Umbilical cord (tissue), 2 donors: ENCODE data around the gene CA7. TPM values are rescaled to one million over a fixed set of nuclear protein-coding genes. Genes with fewer than 3 reads are reported as not detected.

Source experiments
- DNase-seq: peaks from one replicate; pipeline ENCODE4 v3.0.0-alpha.2; 2015; ENCODE audit warnings: low spot score
- total RNA-seq: library from RNA; depleted of rRNA; stranded (reverse); fragments of >200 nt; gene quantifications from one replicate; pipeline ENCODE4 v1.2.3, GENCODE V29; 2014; ENCODE audit warnings: low replicate concordance; ENCODE audit not compliant: insufficient read depth

Gene CA7
- total RNA-seq, 1 donor from 2014 or later, result not detected

- peak; percentile 90 for DNase-seq
These were observed 28.9 kb downstream of the CA7 start for GRCh38 chr16:66872943-66873684.

- no peak for DNase-seq
These were observed 29.5 kb downstream of the CA7 start for GRCh38 chr16:66873685-66874055.

GRCh38 chr16:66874079-66874775 is 30.0 kb downstream of the CA7 start:
- peak; percentile 34 for DNase-seq

GRCh38 chr16:66878067-66878466 is 33.9 kb downstream of the CA7 start:
- DNase-seq, result no peak

DNA sequence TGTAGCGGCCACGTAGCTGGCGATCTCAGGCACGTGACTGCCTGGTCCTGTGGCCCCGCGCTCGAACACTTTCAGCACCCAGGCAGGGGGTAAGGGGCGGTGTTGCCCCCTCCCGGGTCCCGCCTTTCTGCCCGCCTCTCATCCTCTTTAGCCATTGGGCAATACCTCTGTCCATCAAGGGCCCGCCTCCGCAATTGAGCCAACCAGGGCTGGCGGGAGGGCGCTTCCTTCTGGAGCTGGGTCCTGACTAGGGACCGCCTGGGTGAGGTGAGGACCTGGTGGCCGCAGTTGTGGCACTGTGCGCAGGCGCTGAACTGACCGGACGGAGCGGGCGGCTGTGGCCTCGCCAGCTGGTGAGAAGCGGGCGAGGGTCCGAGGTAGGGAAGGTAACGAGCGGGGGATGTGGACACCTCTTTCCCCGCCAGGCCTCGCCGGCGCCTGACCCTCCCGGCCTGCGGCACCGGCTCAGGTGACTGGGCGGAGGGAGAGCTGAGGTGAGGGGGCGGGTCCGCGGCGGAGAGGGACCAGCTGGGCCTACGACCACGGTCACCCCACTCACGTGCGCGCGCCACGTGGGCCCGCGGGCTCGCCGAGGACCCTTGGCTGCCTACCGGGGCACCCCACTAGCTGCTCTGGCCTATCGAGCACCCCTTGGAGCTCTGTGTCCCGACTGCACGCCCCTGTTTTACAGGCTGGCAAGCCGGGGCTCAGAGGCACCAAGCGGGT is 36.2 kb downstream of the CA7 start, which contains the start of gene PDP2:
PDP2 (plus strand) TSS at position 228 of the 726 bp plus-strand sequence. CDS start 3,770 bp downstream, outside the sequence.
- peak; percentile 97 for DNase-seq

DNA sequence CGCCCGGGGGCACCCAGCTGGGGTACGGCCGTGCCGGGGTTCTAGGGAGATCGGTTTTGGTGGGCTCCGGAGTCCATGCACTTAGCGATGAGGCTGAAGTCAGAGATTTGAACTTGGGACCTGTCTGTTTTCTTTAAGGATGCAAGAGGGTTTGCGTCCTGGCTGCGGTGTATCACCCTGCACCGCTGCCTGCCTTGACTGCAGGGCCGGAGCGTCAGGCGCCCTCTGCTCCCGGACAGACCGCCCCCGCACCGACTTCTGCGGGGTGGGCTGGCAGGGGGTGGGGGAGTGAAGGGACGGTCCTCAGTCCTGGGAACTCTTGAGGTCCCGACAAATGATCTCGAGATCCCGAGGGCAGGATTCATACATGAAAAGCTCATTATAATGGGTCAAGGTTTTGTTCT is 36.8 kb downstream of the CA7 start:
- DNase-seq, result no peak

DNA sequence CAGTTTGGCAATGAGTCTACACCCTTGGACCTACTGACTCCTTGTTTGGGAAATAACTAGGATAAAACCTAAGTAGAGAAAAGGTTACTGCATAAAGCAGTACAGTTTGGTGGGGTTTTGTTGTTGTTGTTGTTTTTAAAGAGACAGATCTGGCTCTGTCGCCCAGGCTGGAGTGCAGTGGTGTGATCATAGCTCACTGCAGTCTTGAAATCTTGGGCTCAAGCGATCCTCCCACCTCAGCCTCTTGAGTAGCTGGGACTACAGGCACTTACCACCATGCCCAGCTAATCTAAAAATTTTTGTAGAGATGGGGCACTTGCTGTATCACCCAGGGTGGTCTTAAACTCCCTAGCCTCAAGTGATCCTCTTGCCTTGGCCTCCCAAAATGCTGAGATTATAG is 37.3 kb downstream of the CA7 start:
- no peak for DNase-seq

DNA sequence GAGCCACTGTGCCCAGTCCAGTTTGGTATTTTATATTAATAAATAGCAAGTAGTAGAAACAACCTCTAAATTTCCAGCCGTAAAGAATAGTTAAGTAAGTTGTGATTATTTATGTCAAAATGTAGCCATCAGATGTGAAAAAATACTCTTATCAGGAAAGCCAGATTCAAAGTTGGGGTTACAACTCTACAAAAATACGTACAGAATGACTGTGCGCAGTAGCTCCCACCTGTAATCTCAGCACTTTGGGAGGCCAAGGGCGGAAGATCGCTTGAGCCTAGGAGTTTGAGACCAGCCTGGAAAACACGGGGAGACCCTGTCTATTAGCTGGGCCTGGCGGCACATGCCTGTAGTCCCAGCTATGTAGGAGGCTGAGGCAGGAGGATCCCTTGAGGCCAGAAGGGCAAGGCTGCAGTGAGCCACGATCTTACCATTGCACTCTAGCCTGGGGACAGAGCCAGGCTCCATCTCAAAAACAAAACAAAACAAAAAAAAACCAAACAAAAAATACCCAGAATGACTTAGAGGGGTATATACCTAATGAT is 37.8 kb downstream of the CA7 start:
- DNase-seq, result no peak

- no peak for DNase-seq
These were observed 38.5 kb downstream of the CA7 start for GRCh38 chr16:66882702-66883101.

DNA sequence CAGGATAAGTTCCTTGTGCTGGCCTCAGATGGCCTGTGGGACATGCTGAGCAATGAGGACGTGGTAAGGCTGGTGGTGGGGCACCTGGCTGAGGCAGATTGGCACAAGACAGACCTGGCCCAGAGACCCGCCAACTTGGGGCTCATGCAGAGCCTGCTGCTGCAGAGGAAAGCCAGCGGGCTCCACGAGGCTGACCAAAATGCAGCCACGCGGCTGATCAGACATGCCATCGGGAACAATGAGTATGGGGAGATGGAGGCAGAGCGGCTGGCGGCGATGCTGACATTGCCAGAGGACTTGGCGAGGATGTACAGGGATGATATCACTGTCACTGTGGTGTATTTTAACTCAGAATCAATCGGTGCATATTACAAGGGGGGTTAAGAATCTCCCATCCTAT is 41.3 kb downstream of the CA7 start:
- no peak for DNase-seq

DNA sequence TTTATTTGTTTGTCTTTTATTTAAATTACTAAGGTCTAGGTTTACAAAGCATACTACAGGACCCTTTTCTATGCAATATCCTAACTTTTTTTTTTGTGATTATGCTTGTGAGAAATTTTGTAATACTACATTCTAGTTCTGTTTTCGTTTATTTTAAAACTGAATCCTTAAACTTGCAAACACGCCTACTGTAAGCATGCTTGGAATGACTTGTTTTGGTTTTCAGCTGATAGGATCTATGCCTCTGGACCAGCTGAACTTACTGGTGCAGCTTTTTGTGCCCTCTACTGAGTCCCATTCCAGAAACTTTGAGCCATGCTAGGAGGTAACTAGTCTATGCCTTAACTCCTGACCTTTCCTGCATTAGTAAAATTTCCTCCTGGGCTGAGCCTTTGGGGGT is 42.1 kb downstream of the CA7 start:
- DNase-seq, result no peak

DNA sequence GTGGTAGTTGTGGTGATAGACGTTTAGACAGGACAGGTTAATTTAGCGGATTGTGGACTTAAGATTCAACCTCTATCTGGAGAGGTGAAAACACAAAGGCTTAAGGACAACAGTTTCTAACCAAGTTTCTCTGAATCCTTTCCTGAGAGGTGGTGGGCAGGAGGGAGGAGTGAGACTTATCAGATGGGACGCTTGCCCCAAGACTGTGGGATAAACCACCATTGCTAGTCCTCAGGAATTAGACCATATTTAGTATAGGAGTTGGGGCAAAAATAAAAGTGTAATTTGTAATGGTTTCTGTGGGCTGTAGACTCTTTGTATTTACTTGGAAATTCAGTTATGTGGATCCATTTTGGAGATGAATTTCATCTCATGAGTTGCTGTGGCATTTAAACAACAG is 42.7 kb downstream of the CA7 start:
- DNase-seq, result no peak

DNA sequence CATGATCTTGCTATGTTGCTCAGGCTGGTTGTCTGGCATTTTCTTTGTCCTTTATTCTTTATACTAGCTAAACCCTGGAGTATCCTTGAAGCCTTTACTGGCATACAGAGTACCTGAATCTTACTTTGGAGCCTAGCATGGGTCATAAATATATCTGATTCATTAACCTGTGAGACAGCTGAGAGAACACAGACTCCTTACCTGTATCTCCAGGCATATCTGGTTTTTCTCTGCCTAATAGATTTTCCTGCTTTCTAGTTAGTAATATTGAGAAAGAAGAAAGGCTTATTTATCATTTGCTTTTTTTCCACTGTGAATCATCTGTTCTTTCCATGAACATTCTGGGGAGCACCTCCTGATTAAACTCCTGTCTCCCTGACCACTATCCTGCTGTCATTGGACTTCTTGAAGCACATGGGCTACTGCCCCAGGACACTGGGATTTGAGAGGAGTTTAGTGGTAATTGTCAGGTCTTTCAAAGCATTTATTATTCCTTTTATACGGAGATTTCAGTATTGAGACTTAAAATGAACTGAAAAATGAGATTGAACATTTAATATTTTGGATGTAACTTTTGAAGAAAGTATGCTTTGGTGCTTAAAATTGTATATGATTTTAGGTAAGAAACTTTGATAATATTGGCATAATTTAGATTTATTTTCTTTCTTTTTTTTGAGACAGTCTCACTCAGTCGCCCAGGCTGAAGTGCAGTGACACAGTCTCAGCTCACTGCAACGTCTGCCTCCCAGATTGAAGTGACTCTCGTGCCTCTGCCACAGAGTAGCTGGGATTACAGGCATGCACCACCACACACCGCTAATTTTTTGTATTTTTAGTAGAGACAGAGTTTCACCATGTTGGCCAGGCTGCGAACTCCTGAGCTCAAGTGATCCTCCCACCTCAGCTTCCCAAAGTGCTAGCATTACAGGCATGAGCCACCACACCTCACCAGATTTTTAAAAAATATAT is 44.7 kb downstream of the CA7 start:
- peak; percentile 60 for DNase-seq

DNA sequence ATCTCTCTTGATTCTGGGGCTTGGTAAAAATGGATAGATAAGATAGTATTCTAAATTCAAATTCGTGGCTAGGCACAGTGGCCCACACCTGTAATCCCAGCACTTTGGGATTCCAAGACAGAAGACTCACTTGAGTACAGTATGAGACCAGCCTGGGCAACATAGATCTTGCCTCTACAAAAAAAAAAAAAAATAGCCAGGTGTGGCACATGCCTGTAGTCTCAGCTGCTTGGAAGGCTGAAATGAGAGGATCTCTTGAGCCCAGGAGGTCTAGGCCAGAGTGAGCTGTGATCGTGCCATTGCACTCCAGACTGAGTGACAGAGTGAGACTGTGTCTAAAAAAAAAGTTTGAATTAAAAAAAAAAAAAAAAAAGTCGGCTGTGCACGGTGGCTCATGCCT is 45.4 kb downstream of the CA7 start:
- DNase-seq, result no peak

GRCh38 chr16:66890799-66891198 is 46.6 kb downstream of the CA7 start:
- DNase-seq, result no peak

DNA sequence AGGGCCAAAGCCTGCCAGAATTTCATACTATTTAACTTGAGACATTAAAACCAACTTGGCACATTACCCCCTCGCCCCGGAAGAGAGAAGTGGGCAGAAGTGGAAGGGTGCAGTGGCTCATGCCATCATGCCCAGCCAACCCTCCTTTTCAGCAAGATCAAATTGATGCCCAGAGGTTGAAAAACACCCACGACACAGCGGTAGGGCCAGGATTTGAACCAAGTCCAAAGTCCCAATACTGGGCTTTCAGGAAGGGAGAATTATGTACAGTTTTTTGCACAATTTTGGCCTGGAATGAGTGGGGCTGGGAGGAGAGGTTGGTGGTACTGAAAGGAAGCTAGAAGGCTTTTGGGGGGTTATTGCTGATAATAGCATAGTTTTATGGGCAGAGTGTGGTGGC is 47.1 kb downstream of the CA7 start:
- DNase-seq, result no peak

DNA sequence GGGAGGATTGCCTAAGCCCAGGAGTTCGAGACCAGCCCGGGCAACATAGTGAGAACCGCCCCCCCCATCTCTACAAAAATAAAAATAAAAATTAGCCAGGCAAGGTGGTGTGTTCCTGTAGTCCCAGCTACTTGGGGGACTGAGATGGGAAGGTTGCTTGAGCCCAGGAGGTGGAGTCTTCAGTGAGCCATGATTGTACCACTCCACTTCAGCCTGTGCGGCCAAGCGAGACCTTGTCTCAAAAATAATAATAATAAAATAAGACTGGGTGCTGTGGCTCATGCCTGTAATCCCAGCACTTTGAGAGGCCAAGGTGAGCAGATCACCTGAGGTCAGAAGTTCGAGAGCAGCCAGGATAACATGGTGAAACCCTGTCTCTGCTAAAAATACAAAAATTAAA is 47.6 kb downstream of the CA7 start:
- no peak for DNase-seq

DNA sequence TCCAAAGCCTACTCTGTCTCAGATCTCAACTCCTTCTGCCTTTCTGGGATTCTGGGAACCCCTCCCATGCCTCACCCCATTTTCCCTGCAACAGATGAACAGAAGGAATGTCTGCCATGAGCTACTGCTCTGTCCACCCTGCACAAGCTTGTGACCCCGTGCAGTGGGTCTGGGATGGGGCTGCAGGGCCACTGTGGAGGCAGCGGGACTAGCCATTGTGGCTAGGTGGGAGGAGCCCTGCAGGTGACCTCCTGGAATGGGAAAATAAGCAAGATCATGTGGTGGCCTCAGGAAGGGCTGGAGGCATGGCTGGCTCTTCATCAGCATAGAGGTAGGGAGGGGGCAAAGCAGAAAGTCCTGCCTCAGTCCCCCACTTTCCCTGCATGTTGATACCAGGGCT is 49.8 kb downstream of the CA7 start:
- no peak for DNase-seq

GRCh38 chr16:66894948-66895688 is 50.9 kb downstream of the CA7 start:
- peak; percentile 83 for DNase-seq

GRCh38 chr16:66895689-66895979 is 51.4 kb downstream of the CA7 start:
- DNase-seq, result no peak

DNA sequence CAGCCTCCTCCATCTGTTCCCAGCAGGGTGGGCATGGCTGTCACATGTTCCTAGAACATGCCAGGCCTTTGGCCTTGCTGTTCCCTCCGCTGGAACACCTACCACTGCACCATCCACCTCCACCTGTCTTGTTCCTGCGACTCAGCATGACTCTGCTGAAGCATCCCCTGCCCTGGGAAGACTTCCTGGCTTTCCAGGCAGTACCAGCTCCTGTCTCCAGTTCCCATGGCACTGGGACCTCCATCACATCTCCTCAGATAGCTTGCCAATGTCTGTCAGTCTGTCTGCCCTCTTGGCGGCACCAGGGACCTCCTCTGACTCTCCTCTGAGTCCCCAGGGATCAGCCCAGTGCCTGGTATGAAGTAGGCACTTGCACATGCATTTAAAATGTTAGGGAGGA is 51.8 kb downstream of the CA7 start:
- DNase-seq, result no peak
